ENCODE results near the gene PRMT1. TPM values are rescaled to one million over a fixed set of nuclear protein-coding genes. Genes with fewer than 3 reads are reported as not detected.
A peak's percentile ranks its signal among the peaks of the same experiment; 100 is the strongest.
"Not testable (repeated sequence)": the region's sequence is repeated elsewhere in the genome, so short reads cannot be mapped to it uniquely, and the experiment has no call there.

The PRMT1 gene
- total RNA-seq, result 100 to 1,000 TPM; 380 to 394 TPM

DNA sequence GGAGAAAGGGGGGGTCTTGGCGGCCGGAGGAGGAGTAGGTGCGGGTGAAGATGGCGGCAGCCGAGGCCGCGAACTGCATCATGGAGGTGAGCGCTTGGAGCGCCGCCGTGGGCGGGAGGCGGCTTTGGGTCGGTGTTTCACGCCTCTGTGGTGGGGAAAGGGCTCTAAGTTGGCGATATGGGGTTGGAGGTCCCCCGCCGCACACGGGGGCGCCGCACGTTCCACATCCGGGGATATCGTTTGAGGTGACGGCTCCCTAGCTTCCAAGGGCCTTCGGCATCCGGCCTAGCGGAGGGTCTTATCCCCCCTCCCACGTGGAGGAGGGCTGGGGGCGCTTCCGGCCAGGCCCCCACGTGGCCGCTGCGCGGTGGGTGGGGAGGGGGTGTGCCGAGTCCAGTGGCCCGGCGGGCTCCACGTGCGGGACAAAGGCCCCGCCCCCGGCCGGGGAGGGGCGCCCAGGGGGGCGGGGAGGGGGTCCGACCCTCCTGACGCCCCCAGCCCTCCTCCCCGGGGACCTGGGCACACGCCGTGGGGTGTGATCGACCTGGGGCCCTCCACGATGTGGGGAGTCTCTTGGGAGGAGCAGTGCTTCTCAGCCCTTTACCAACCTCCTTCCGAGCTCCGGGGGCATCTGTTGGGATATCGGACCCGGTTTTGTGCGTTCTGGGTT is at the start of gene PRMT1:
PRMT1 (plus strand) TSS at position 41 of the 670 bp plus-strand sequence; CDS start at position 51, 10 bp downstream.
- CTCF ChIA-PET, result interaction anchor here (0.5 to 2.1 kb wide), 7 partner anchors 12 to 207 kb away, joined by 3 to 8 read pairs (median 4); partner anchors contain the start of genes ADM5 and RRAS
- Mint-ChIP-seq H3K36me3 (ENCODE audit: low read depth) (peaks cover 12% of the 10 kb centered on the region), H3K9me3 (no peaks in the 10 kb centered on the region), H3K4me3 (peak within 1 kb of the TSS; percentile 91), H3K27ac (peak within 1 kb of the TSS; percentile 99), H3K27me3 (ENCODE audit: low read depth) (no peaks in the 10 kb centered on the region), H3K4me1 (ENCODE audit: low read depth) (peaks cover 29% of the 10 kb centered on the region)
- intact Hi-C loops (cut with micrococcal nuclease), result loop anchor here (1.0 to 2.0 kb wide), 4 partner anchors 181 to 348 kb away; partner anchors contain the start of genes AKT1S1, ALDH16A1, RPS11 and TBC1D17
- DNase-seq, result no peak

DNA sequence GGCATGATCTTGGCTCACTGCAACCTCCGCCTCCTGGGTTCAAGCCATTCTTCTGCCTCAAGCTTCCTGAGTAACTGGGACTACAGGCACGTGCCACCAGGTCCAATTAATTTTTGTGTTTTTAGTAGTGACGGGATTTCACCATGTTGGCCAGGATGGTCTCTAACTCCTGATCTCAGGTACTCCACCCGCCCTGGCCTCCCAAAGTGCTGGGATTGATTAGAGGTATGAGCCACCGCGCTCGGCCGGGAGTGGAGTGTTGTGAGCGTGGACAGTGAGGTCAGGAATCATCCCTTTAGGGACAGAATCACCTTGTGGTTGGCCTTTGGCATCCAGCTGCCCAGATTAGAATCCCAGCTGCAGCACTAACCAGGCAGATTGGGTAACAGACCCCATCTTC is 47.4 kb upstream of the PRMT1 start:
- Mint-ChIP-seq H3K4me1 (ENCODE audit: low read depth) (no peaks in the 10 kb centered on the region), H3K9me3 (no peaks in the 10 kb centered on the region), H3K4me3 (no peak overlapping the region), H3K36me3 (ENCODE audit: low read depth) (peaks cover 1% of the 10 kb centered on the region), H3K27me3 (ENCODE audit: low read depth) (no peaks in the 10 kb centered on the region), H3K27ac (no peak overlapping the region)
- no peak for DNase-seq
- intact Hi-C loops (cut with micrococcal nuclease), result no loop called here
- CTCF ChIA-PET, result interaction anchor here (0.6 kb wide), 1 partner anchor 21 kb away, joined by 3 read pairs; no protein-coding TSS in a partner anchor

GRCh38 chr19:49631014-49631588 is 46.0 kb upstream of the PRMT1 start:
- Mint-ChIP-seq H3K4me3 (no peak overlapping the region), H3K27me3 (ENCODE audit: low read depth) (no peaks in the 10 kb centered on the region), H3K9me3 (no peaks in the 10 kb centered on the region), H3K4me1 (ENCODE audit: low read depth) (no peaks in the 10 kb centered on the region), H3K27ac (peak overlapping the region; percentile 11), H3K36me3 (ENCODE audit: low read depth) (peaks cover 1% of the 10 kb centered on the region)
- intact Hi-C loops (cut with micrococcal nuclease), result no loop called here
- no peak for DNase-seq
- CTCF ChIA-PET, result interaction anchor here (0.5 to 1.2 kb wide), 4 partner anchors 9 to 953 kb away, joined by 3 to 4 read pairs (median 4); partner anchors contain the start of gene RRAS

GRCh38 chr19:49631610-49632192 is 45.4 kb upstream of the PRMT1 start:
- H3K27ac Mint-ChIP-seq, result no peak overlapping the region
- CTCF ChIA-PET, result interaction anchor here (0.5 to 1.2 kb wide), 4 partner anchors 8 to 952 kb away, joined by 3 to 4 read pairs (median 4); partner anchors contain the start of gene RRAS
- H3K9me3 Mint-ChIP-seq, result no peaks in the 10 kb centered on the region
- no peak overlapping the region for H3K4me3 Mint-ChIP-seq
- DNase-seq, result no peak
- H3K27me3 Mint-ChIP-seq (ENCODE audit: low read depth), result no peaks in the 10 kb centered on the region
- peaks cover 1% of the 10 kb centered on the region for H3K36me3 Mint-ChIP-seq (ENCODE audit: low read depth)
- intact Hi-C loops (cut with micrococcal nuclease), result no loop called here
- H3K4me1 Mint-ChIP-seq (ENCODE audit: low read depth), result no peaks in the 10 kb centered on the region

DNA sequence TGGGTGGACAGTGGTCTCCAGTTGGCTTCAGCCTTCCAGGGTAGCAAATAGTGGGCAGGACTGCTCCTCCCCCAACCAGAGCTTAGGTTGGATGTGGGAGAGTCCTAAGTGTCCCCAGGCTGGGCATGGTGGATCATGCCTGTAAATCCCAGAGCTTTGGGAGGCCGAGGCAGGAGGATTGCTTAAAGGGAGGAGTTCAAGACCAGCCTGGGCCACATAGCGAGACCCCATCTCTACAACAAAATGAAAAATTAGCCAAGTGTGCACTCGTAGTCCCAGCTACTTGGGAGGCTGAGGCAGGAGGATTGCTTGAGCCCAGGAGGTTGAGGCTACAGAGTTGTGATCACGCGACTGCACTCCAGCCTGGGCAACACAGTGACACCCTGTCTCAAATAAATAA is 44.5 kb upstream of the PRMT1 start:
- no peak for DNase-seq
- no peak overlapping the region for H3K27ac Mint-ChIP-seq
- intact Hi-C loops (cut with micrococcal nuclease), result no loop called here
- CTCF ChIA-PET, result interaction anchor here (0.6 kb wide), 1 partner anchor 64 kb away, joined by 3 read pairs; no protein-coding TSS in a partner anchor
- no peaks in the 10 kb centered on the region for H3K4me1 Mint-ChIP-seq (ENCODE audit: low read depth)
- peaks cover 1% of the 10 kb centered on the region for H3K36me3 Mint-ChIP-seq (ENCODE audit: low read depth)
- no peaks in the 10 kb centered on the region for H3K27me3 Mint-ChIP-seq (ENCODE audit: low read depth)
- H3K9me3 Mint-ChIP-seq, result no peaks in the 10 kb centered on the region
- H3K4me3 Mint-ChIP-seq, result no peak overlapping the region

GRCh38 chr19:49633273-49633672 is 43.8 kb upstream of the PRMT1 start:
- H3K9me3 Mint-ChIP-seq; H3K4me3 Mint-ChIP-seq; intact Hi-C loops (cut with micrococcal nuclease); CTCF ChIA-PET; H3K27me3 Mint-ChIP-seq (ENCODE audit: low read depth); DNase-seq; H3K36me3 Mint-ChIP-seq (ENCODE audit: low read depth); H3K27ac Mint-ChIP-seq; H3K4me1 Mint-ChIP-seq (ENCODE audit: low read depth): not testable (repeated sequence)

- no peak overlapping the region for H3K4me3 Mint-ChIP-seq
- H3K36me3 Mint-ChIP-seq (ENCODE audit: low read depth), result no peaks in the 10 kb centered on the region
- H3K27ac Mint-ChIP-seq, result peak overlapping the region; percentile 13
- H3K27me3 Mint-ChIP-seq (ENCODE audit: low read depth), result no peaks in the 10 kb centered on the region
- no peak for DNase-seq
- peaks cover 18% of the 10 kb centered on the region for H3K4me1 Mint-ChIP-seq (ENCODE audit: low read depth)
- intact Hi-C loops (cut with micrococcal nuclease), result no loop called here
- no peaks in the 10 kb centered on the region for H3K9me3 Mint-ChIP-seq
- CTCF ChIA-PET, result no interaction called here
Observed at GRCh38 chr19:49635530-49636232, 41.4 kb upstream of the PRMT1 start.

DNA sequence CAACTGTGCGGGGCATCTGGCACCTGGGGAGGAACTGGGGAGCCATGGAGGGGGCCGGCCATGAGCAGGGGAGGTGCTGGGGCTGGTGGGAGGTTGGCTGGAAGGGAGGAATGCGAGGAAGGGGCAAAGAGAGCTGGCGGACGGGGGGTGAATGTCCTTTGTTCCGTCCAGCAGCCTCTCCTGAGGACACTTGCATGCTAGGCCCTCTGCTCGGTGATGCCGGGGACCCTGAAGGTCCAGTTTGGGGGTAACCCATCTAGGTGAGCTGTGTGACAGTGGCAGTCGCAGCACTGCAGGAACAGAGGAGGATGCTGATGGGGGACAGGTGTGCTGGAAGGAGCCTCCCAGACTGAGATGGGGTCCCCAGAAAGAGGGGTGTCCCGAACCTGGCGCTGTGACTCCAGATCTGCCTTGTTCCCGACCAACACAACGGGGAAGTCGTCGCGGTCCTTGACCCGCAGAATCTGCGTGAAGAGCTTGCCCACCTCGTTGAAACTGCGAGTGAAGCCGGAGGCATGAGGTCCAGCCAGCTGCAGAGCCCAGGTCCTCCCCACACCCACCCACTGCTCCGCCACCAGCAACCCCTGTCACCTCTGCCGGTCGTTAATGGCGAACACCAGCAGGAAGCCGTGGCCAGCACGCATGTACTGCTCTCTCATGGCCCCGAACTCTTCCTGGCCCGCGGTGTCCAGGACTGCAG is 40.7 kb upstream of the PRMT1 start:
- CTCF ChIA-PET, result no interaction called here
- intact Hi-C loops (cut with micrococcal nuclease), result no loop called here
- Mint-ChIP-seq H3K27ac (no peak overlapping the region), H3K9me3 (no peaks in the 10 kb centered on the region), H3K27me3 (ENCODE audit: low read depth) (no peaks in the 10 kb centered on the region), H3K4me3 (no peak overlapping the region), H3K4me1 (ENCODE audit: low read depth) (peaks cover 18% of the 10 kb centered on the region), H3K36me3 (ENCODE audit: low read depth) (no peaks in the 10 kb centered on the region)
- DNase-seq, result no peak

DNA sequence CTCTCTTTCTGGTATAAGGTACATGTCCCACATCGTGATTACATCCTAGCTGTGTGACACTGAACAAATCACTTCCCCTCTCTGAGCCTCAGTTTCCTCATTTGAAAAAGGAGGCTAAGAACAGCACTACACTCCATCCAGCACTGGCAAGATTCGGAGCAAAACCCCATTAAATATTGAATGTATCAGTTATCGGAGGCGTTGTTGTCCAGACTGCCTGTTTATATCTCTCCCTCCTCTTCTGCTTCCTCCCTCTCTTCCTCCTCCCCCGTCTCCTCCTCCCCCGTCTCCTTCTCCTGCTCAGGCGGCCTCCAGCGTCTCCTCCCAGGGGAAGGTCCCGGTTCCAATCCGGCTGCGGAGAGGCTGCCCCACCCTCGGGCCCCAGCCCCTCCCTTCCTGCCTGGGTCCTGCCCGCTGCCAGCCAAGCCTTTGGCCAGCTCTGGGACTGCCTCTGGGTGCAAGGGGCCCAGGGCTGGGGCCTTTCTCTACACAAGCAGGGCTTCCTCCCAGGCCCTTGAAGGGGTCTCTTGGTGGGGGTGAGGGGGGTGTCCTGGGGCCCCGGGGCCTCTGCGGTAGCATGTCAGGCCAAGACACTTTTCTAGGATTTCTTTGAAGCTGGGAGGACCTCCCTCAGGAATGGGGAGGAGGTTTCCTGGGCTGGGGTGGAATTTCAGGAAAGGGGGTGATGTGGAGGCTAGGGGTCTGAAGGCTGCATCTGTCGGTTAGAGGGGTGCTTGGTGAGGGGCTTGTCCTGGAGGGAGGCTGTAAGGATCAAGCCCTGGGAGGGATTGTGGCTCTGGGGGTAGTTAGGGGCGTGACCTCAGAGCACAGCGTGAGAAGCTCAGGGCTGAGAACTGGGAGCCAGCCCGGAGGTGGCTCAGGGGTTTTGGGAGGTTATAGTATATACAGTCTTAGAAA is 39.0 kb upstream of the PRMT1 start:
- CTCF ChIA-PET, result no interaction called here
- Mint-ChIP-seq H3K4me1 (ENCODE audit: low read depth) (peaks cover 25% of the 10 kb centered on the region), H3K27me3 (ENCODE audit: low read depth) (no peaks in the 10 kb centered on the region), H3K27ac (no peak overlapping the region), H3K36me3 (ENCODE audit: low read depth) (peaks cover 2% of the 10 kb centered on the region), H3K4me3 (peak overlapping the region; percentile 19), H3K9me3 (no peaks in the 10 kb centered on the region)
- DNase-seq, result peak; percentile 20
- intact Hi-C loops (cut with micrococcal nuclease), result no loop called here

DNA sequence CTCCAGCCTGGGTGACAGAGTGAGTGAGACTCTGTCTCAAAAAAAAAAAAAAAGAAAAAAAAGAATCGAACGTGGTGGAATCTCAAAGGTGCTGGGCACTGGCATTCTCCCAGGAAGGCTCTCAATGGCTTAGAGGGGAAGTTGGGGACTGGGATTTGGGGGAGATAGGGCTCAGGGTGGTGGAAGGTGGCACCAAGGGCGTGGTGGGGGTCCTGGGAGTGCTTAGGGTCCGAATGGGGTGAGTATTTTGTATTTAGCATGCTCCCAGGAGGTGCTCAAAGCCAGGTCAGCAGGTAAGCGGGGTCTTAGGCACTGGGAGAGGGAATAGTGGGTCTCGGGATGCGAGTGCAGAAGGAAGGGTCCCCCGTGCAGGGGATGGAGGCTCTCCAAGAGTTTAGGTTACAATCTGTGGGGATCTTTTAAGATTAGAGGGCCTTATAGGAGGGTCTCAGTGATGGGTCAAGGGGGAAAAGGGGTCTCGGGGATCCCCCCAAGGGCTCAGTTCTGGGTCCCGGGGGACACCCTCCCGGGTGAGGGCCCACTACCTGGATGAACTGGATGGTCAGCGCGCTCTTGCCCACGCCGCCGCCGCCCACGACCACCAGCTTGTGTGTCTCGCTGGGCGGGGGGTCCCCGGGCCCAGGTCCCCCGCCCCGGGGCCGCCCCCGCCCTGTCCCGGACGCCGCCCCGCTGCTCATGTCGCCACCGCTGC is 37.5 kb upstream of the PRMT1 start:
- H3K4me3 Mint-ChIP-seq, result peak overlapping the region; percentile 99
- intact Hi-C loops (cut with micrococcal nuclease), result loop anchor here (1.0 to 2.0 kb wide), 13 partner anchors 26 to 745 kb away; partner anchors contain the start of genes ALDH16A1, BCL2L12, FTL and IRF3
- H3K27me3 Mint-ChIP-seq (ENCODE audit: low read depth), result no peaks in the 10 kb centered on the region
- peaks cover 5% of the 10 kb centered on the region for H3K36me3 Mint-ChIP-seq (ENCODE audit: low read depth)
- peaks cover 40% of the 10 kb centered on the region for H3K4me1 Mint-ChIP-seq (ENCODE audit: low read depth)
- CTCF ChIA-PET, result interaction anchor here (0.6 to 1.8 kb wide), 7 partner anchors 8 to 133 kb away, joined by 3 to 5 read pairs (median 3); no protein-coding TSS in a partner anchor
- DNase-seq, result no peak
- H3K9me3 Mint-ChIP-seq, result no peaks in the 10 kb centered on the region
- peak overlapping the region; percentile 36 for H3K27ac Mint-ChIP-seq
